RPMI7951 (cell line): ENCODE results near the gene UBAP1. TPM values are rescaled to one million over a fixed set of nuclear protein-coding genes. Genes with fewer than 3 reads are reported as not detected.
A peak's percentile ranks its signal among the peaks of the same experiment; 100 is the strongest.
"Not testable (repeated sequence)": the region's sequence is repeated elsewhere in the genome, so short reads cannot be mapped to it uniquely, and the experiment has no call there.

Experiments used
- DNase-seq: peaks from one replicate; pipeline ENCODE4 v3.0.0-alpha.2; 2012; ENCODE audit warnings: low read depth
- total RNA-seq: library from RNA; depleted of rRNA; stranded (reverse); fragments of >200 nt; shearing (Covaris generic); gene quantifications from 2 replicates; pipeline ENCODE4 v1.2.3, GENCODE V29; 2014

UBAP1 gene
- total RNA-seq, 1 experiment from 2014 or later = 24.0 TPM

DNA sequence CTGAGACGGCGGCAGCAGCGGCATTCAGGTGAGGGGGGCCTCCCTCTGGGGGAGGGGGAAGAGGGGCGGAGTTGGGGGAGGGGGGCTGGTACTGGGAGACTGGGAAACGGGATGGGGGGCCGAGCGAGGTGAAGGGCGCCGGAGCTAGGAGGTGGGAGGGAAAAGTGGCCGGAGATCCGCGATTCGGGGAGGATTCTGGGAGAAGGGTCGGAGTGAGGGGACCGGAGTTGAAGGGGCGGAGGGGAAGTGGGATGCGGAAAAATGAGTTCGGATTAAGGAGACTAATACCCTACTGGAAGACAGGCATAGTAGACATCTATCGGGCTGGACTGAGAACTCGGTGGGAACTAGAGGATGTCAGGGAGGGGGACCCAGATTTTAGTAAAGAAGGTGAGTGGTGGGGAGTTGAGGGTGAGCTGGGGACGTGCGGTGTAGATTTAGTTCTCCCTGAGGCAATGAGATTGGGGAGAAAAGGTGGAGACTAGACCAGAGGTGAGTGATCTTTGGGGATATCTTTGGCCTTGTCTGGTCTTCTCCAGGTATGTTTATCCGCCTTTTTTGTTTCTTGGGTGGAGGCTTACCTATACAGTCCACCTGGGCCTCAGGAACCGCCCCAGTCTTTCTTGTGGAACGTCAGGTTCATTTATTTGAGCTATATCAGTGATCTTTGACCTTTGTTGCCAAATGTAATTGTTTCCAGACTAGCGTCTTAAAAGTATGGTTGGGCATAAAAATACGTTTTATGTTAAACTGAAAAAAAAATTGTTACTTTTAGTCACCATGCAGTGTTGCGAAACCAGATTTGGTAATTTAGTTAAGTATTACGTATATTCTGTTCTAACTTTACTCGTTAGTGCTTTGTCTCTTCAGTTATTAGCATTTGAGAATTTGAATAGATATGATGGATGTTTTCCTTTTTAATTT is 632 bp downstream of the UBAP1 start:
- peak; percentile 26 for DNase-seq

DNA sequence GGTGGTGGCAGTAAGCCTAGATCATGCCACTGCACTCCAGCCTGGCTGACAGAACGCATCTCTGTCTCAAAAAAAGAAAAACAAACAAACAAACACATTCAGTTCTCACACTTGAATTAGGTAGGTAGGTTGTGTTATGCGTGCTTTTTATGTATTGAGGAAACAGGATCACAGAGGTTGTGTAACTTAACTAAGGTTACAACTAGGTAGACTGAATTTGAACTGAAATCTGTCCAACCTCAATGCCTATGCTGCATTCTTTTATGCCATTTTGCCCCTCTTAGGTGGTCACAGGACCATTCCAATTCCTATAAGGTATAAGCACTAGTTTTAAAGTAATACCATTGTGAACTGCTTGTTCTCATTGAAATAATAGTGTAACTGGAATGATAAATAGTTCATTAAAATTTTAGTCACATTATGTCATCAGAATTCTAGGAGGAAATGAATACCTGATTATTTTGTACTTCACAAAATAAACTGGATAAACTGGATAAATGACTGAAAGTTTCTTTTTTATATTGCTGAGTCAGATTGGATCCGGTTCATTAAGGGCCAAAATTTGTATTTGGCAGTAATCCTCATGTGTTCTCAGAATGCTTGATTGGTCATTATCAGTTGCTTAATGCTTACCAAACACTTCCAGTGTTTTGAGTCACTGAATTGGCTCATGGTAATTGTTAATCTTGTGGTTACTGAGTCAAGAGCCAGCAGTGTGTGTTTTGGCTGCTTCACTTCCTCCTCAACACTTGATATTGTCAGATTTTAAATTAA is 7.1 kb downstream of the UBAP1 start:
- DNase-seq = peak; percentile 79

DNA sequence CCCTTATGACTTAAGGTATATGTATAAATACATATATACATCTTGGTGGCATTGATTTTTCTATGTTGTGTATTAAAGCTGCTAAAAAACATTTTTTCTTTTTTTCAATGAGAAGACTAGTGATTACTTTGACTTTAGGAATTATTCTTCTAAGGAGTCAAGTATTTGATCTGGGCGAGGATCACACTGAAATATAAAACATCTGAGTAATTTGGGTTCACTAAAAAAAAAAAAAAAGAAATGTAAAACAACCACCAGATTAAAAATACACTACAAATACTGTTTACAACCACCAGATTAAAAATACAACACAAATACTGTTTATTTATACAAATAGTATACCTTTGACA is 9.0 kb downstream of the UBAP1 start:
- no peak for DNase-seq

DNA sequence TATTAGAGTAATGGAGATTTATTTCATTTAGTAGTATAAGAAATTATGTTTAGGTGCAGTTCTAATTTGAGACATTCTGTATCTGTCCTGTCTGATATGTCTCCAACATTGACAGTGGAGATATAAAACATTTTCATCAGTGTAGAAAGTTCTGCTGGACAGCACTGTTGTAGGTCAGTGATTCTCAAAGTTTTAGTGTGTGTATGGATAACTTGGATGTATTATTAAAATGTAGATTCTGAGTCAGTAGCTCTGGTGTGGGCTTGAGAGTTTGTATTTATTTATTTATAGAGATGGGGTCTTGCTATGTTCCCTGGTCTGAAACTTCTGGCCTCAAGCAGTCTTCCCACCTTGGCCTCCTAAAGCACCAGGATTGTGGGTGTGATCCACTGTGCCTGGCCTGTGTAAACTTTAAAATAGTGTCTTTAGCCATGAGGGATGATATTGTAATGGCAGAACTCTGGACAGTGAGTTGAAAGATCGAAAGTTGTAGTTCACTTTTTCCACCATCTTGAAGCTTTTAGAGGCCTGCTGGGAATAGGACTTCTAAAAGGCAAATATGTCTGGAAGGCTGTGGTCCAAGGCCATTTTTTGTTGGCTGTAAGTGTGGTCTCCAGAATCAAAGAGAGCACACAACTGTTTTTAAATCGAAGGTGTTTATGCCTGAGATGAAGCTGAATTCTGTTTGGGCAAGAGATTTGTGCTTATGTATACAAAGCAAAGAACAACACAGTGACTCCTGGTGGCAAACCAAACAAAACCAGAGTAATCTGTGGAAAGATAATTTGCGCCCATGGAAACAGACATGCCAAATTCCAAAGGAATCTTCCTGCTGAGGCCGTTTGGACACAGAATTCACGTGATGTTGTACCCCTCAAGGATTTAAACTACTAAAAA is 12.4 kb downstream of the UBAP1 start:
- peak; percentile 47 for DNase-seq

DNA sequence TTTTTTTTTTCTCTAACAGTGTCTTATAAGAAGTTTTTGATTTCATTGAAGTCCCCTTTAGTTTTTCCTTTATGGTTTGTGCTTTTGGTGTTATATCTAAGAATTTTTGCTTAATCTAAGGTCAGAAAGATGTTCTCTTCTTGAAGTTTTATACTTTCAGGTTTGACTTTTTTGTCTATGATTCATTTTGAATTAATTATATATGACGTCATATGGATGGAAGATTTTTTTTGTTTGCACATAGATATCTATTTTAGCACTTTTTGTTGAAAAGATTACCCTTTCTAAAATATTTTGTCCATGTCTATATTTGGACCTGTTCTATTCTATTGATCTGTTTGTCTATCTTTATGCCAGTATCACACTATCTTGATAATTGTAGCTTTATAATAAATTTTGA is 16.3 kb downstream of the UBAP1 start:
- DNase-seq = no peak

DNA sequence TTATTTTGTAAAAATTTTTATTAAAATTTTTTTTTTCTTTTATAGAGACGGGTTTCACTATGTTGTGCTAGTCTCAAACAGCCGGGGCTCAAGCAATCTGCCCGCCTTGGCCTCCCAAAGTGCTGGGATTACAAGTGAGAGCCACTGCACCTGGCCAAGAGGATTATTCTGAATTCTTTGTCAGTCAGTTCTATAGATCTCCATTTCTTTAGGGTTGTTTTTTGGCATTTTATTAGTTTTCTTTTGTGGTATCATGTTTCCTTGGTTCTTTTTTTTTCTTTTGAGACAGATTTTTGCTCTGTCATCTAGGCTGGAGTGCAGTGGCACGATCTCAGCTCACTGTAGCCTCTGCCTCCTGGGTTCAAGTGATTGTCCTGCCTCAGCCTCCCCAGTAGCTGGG is 18.4 kb downstream of the UBAP1 start:
- DNase-seq = not testable (repeated sequence)

DNA sequence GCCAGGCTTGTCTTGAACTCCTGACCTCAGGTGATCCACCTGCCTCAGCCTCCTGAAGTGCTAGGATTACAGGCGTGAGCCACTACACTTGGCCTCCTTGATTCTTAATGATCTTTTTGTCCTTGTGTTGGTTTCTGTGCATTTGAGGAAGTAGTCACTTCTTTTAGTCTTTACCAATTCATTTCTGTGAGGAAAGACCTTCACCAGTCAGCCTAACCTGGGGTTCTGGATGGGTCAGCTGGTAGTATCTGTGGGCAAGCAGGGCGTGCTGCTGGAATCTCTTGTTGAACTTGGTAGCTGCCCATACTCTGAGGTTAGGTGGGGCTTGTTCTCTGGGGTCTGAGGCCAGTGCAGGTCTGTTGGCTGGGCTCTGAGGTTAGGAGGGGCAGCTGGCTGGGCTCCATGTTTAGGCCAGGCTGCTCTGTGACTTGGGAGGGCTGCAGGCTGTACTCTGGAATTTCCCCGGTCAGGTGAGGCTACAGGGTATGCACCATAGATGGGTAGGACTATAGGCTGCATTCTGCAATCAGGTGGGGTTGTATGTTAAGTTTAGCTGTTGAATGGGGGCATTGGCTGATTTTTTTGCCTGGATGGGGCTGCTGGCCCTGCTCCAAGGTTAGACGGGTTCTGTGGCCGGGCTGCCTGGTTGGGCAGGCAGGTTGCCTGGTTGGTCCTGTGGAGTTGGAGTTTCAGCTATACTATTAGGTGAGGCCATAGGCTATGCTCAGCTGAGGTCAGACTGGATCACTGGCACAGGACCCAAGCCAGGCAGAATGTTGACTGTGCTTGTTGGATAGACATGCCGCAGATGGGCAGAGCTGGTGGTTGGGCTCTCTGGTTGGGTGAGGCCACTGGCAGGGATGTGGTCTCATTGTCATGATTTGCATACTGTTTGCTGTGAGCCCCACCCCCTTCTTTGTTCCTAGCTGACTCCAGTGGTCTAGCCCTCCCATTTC is 19.2 kb downstream of the UBAP1 start:
- DNase-seq = peak; percentile 7

DNA sequence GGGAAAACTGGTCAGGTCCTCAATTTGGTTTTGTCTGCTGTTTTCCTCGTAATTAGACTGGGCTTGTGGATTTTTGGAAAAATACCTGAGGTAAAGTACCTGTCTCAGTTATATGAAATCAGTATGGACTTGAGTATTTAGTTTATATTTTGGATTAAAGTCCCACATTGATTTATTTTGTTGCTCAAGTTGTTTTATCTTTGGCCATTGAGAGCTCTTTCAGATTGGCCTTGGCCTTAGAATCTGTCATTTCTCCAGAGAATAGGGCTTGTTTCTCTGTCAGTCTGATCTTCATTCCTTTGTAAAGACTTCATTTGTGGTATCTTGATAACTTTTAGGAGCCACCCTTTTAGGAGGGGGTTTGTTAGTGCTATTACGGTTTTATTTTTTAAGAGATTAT is 21.2 kb downstream of the UBAP1 start:
- no peak for DNase-seq

DNA sequence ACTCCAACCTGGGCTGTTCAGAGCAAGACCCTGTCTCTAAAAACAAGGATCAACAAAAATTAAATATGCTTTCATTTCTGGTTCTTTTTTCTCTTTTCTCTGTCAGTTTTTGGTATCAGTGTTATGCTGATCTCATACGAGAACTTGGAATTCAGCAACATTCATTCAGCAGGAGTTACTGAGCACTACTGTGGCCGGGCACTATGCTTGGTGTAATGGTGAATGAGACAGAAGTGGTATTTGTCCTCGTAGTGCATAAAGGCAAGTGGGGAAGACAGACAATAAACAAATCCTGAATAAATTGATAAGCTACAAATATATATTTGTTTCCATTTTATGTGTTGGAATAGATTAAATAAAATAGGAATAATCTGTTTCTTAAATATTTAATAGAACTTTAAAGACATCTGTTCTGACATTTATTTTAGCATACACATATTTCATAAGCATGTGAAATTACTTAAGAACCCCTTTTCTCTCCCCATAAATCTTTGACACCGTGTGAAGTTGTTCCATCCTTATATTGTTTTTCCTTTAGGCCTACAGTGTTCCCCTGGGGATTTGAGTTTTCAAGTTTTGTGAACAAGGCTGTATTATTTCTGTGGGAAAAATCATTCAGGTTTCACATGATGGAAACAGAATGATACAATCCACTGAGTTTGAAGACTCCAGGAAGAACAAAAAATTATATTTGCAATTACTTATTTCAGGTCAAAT is 24.6 kb downstream of the UBAP1 start:
- DNase-seq = no peak

DNA sequence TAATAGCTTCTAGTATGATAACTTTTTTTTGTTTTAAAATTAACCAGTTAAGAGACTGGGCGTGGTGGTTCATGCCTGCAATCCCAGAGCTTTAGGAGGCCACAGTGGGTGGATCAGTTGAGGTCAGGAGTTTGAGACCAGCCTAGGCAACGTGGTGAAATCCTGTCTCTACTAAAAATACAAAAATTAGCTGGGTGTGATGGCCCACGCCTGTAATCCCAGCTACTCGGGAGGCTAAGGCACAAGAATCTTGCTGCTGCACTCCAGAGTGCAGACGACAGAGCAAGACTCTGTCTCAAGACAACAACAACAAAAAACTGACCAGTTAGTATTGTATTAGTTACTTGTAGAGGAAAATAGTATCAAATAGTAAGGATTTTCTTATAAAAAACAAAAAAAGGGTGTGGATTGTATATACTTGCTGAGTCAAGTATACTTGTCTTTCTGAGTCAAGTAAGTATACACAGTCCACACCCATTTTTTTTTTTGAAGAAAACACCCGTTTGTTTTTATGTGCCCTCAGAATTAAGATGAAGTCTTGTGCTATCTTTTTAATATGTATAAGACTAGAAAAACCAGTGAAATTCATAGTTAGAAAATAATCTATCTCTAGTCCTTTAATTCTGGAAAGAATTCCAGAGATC is 25.3 kb downstream of the UBAP1 start:
- DNase-seq = no peak

DNA sequence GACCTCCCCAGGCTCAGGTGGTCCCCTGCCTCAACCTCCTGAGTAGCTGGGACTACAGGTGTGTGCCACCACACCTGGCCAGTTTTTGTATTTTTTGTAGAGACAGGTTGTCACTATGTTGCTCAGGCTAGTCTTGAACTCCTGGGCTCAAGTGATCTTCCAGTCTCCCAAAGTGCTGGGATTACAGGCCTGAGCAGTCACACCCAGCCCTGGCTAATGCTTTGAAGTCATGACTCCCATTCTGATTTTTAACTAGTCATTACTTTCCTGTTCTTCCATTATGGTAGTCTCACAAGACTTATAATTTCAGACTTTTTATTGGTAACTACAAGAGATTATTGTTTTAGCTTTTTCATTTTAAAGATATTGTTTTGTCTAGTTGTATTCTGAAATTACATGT is 26.3 kb downstream of the UBAP1 start:
- no peak for DNase-seq

DNA sequence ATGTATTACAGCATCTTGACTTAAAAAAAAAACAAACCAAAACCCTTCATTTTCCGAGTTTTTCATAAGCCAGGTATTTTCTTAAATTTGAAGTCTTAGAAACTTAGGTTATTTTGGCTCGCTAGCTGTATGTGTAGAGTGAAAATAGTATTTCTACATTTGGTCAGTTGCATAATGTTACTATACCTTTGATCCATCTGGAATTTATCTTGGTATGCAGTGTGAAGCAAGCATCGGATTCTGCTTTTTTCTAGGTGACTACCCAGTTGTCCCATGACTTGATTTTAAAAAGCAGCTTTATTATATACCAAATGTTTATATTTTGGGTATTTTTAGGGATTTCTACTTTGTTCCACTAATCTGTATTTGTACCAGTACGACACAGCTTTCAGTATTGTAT is 27.7 kb downstream of the UBAP1 start:
- DNase-seq = no peak

DNA sequence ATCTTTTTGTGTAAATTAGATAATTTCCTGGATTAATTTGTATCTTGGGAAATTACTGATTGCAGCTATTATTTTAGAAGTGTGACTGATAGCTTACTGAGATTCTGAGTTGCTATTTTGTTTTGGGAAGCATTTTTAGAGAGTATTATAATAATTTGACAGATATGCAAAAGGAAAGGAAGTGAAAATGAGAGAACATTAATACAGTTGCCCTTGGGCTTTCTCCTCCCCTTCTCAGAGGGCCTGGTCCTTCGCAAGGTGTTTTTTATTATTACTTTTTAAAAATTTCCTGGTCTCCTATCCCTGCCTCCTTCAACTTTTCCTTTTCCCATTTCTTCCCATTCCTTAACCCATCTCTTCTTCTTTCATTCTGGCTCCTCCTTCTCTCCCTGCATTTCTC is 32.6 kb downstream of the UBAP1 start:
- no peak for DNase-seq

DNA sequence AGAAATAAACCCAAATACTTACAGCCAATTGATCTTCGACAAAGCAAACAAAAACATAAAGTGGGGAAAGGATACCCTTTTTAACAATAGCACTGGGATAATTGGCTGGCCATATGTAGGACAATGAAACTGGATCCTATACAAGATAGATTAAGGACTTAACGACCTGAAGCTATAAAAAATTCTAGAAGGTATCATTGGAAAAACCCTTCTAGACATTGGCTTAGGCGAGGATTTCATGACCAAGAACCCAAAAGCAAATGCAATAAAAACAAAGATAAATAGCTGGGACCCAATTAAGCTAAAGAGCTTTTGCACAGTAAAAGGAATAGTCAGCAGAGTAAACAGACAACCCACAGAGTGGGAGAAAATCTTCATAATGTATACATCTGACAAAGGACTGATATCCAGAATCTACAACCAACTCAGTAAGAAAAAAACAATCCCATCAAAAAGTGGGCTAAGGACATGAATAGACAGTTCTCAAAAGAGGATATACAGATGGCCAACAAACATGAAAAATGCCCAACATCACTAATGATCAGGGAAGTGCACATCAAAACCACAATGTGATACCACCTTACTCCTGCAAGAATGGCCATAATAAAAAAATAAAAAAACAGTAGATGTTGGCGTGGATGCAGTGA is 35.6 kb downstream of the UBAP1 start:
- DNase-seq = not testable (repeated sequence)

DNA sequence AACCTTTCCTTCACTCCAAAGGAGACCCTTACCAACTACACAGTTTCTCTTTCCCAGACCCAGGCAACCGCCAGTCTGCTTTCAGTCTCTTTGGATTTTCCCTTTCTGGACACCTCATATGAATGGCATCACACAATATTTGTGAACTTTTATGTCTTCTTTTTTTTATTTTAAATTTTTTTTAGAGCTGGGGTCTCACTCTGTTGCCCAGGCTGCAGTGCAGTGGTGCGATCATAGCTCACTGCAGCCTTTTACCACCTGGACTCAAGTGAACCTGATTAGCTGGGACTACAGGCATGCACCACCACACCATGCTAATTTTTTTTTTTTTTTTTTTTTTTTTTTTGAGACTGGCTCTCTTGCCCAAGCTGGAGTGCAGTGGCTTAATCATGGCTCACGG is 37.5 kb downstream of the UBAP1 start:
- DNase-seq = no peak

DNA sequence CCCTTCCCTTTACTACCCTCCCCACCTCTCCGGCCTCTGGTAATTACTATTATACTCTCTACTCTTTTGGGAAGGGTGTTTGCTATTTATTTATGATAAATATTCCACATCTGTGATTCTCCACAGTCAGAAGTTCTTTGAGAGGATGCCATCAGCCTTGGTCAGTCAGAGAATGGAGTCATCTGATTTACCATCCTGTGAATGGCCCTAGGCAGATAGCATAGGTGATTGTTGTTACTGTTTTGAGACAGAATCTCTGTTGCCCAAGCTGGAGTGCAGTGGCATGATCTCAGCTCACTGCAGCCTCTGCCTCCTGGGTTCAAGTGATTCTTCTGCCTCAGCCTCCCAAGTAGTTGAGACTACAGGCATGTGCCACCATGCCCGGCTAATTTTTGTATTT is 38.2 kb downstream of the UBAP1 start:
- not testable (repeated sequence) for DNase-seq

DNA sequence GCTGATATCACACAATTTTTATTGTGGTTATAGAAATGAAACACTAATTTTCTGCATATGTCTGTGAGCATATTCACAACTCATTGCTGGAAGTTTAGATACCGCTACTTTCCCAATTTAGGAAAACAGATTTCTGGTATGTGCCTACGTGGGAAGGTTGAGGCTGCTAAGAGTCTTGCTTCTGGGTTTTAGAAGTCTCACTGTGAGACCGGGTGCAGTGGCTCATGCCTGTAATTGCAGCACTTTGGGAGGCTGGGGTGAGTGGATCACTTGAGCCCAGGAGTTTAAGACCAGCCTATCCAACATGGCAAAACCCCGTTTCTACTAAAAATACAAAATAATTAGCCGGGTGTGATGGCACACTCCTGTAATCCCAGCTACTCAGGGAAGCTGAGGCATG is 39.6 kb downstream of the UBAP1 start:
- DNase-seq = no peak

DNA sequence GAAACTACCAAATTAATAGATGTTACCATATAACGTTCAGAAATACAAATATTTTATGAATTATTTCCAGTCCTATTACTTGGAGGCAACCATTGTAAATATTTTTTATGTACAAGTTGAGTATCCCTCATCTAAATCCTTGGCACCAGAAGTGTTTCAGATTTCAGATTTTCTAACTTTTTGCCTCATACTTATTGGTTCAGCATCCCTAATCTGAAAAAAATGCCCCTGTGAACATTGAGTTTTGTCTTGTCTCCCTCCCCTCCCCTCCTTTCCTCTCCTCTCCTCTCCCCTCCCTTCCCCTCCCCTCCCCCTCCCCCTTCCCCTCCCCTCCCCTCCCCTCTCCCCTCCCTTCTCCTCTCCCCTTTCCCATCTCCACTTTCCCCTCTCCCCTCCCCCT is 40.6 kb downstream of the UBAP1 start:
- no peak for DNase-seq

DNA sequence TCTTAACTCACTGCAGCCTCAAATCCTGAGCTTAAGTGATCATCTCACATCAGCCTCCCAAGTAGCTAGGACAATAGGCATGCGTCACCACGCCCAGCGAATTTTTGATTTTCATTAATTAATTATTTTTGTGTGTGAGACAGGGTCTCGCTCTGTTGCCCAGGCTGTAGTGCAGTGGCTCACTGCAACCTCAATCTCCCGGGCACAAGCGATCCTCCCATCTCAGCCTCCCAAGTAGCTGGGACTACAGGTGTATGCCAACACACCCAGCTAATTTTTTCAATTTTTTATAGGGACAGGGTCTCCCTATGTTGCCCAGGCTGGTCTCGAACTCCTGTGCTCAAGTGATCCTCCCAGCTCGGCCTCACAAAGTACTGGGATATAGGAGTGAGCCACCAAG is 41.4 kb downstream of the UBAP1 start:
- DNase-seq = no peak
